IMR-90 (cell line): ENCODE results near the gene CYREN. TPM values are rescaled to one million over a fixed set of nuclear protein-coding genes. Genes with fewer than 3 reads are reported as not detected.

Experiments
- ATAC-seq: fragments of 200-7000 bp; cut with Tn5 transposase; 2 replicates; pipeline ENCODE4 v1.9.1; 2020; ENCODE audit warnings: low read depth, mild to moderate bottlenecking, moderate library complexity
- BruUV-seq: library from RNA; stranded (reverse); fragments of 400-500 nt; replicated peaks from 2 replicates; lab custom pipeline; 2021; lab: Mats Ljungman, UMichigan
- CTCF ChIA-PET: fragments of 300-600 bp; formaldehyde crosslinking; extraction: SDS; loops from one replicate; lab custom pipeline; 2021; ENCODE audit warnings: antibody characterized with exemption; lab: Yijun Ruan, JAX
- POLR2A ChIA-PET: fragments of 300-600 bp; sonication (Branson Sonifier 250); formaldehyde crosslinking; loops from one replicate; lab custom pipeline; 2022; ENCODE audit warnings: antibody characterized with exemption; ENCODE audit not compliant: unreplicated experiment; lab: Charles Lee
- DNase-seq: peaks from one replicate; pipeline ENCODE4 v3.0.0; 2013
- H2AFZ ChIP-seq: replicated peaks from 2 replicates; pipeline ENCODE3; 2013; ENCODE audit warnings: low read length, mild to moderate bottlenecking; ENCODE audit not compliant: poor library complexity
- H2AK5ac ChIP-seq: 2 replicates; pipeline ENCODE4 v1.6.1; 2013; ENCODE audit warnings: low read depth, low read length, inconsistent platforms
- H2AK9ac ChIP-seq: replicated peaks from 2 replicates; pipeline ENCODE3; 2013; ENCODE audit warnings: mild to moderate bottlenecking, low read depth, low read length, moderate library complexity; ENCODE audit not compliant: poor library complexity
- H2BK120ac ChIP-seq: 2 replicates; pipeline ENCODE4 v1.6.1; 2013; ENCODE audit warnings: low read depth, low read length, inconsistent platforms
- H2BK15ac ChIP-seq: 3 replicates; pipeline ENCODE4 v1.6.1; 2013; ENCODE audit warnings: low read depth, low read length, inconsistent platforms
- H2BK20ac ChIP-seq: 2 replicates; pipeline ENCODE4 v1.6.1; 2013; ENCODE audit warnings: low read depth, mild to moderate bottlenecking, inconsistent platforms, low read length, moderate library complexity
- H2BK5ac ChIP-seq: 2 replicates; pipeline ENCODE4 v1.6.1; 2013; ENCODE audit warnings: mild to moderate bottlenecking, low read depth, low read length, inconsistent platforms; ENCODE audit not compliant: poor library complexity, severe bottlenecking
- H3K14ac ChIP-seq: replicated peaks from 2 replicates; pipeline ENCODE4 v1.6.1; 2013; ENCODE audit warnings: low read depth, low read length, inconsistent platforms
- H3K18ac ChIP-seq: 2 replicates; pipeline ENCODE4 v1.6.1; 2013; ENCODE audit warnings: low read depth, low read length, control low read depth
- H3K23ac ChIP-seq: 2 replicates; pipeline ENCODE4 v1.6.1; 2013; ENCODE audit warnings: low read depth, low read length, inconsistent platforms
- H3K27ac ChIP-seq: 2 replicates; pipeline ENCODE4 v1.5.1; 2013; ENCODE audit warnings: mild to moderate bottlenecking, control low read depth, low read length; ENCODE audit not compliant: insufficient read depth
- H3K27me3 ChIP-seq: 2 replicates; pipeline ENCODE4 v1.6.1; 2013; ENCODE audit warnings: low read length; ENCODE audit not compliant: control insufficient read depth, insufficient read depth
- H3K36me3 ChIP-seq: 2 replicates; pipeline ENCODE4 v1.6.1; 2013; ENCODE audit warnings: low read length, mixed read lengths; ENCODE audit not compliant: control insufficient read depth, insufficient read depth
- H3K4ac ChIP-seq: 2 replicates; pipeline ENCODE4 v1.6.1; 2013; ENCODE audit warnings: low read depth, low read length, inconsistent platforms
- H3K4me1 ChIP-seq: 2 replicates; pipeline ENCODE4 v1.6.1; 2013; ENCODE audit warnings: low read length, mixed read lengths; ENCODE audit not compliant: control insufficient read depth, insufficient read depth
- H3K4me2 ChIP-seq: 2 replicates; pipeline ENCODE4 v1.6.1; 2013; ENCODE audit warnings: low read depth, mild to moderate bottlenecking, control low read depth, low read length, moderate library complexity
- H3K4me3 ChIP-seq: 2 replicates; pipeline ENCODE4 v1.5.1; 2013; ENCODE audit warnings: low read depth, mild to moderate bottlenecking, control low read depth, low read length, moderate library complexity; ENCODE audit not compliant: insufficient read depth
- H3K56ac ChIP-seq: 2 replicates; pipeline ENCODE4 v1.6.1; 2013; ENCODE audit warnings: low read length, inconsistent platforms; ENCODE audit not compliant: insufficient read depth; ENCODE audit errors: extremely low read depth
- H3K79me1 ChIP-seq, 2 experiments: 2 replicates each; pipeline ENCODE4 v1.6.1; 2013; ENCODE audit warnings: low read length in 2 of 2, inconsistent platforms in 1 of 2, low read depth in 1 of 2
- H3K9ac ChIP-seq: 2 replicates; pipeline ENCODE4 v1.6.1; 2013; ENCODE audit warnings: low read depth, low read length, control low read depth
- H3K9me1 ChIP-seq: 2 replicates; pipeline ENCODE4 v1.6.1; 2013; ENCODE audit warnings: low read length, inconsistent platforms; ENCODE audit not compliant: insufficient read depth
- H3K9me3 ChIP-seq: 2 replicates; pipeline ENCODE4 v1.6.1; 2013; ENCODE audit warnings: low read length; ENCODE audit not compliant: control insufficient read depth, insufficient read depth
- H4K20me1 ChIP-seq: 2 replicates; pipeline ENCODE4 v1.6.1; 2013; ENCODE audit warnings: low read length, inconsistent platforms; ENCODE audit not compliant: insufficient read depth
- H4K5ac ChIP-seq: 2 replicates; pipeline ENCODE4 v1.6.1; 2013; ENCODE audit warnings: mild to moderate bottlenecking, low read depth, low read length, control low read depth
- H4K8ac ChIP-seq, 2 experiments: 2 replicates each; pipeline ENCODE4 v1.6.1; 2013; ENCODE audit warnings: low read depth in 2 of 2, low read length in 2 of 2, control low read depth in 1 of 2, inconsistent platforms in 1 of 2
- H4K91ac ChIP-seq: 2 replicates; pipeline ENCODE4 v1.6.1; 2013; ENCODE audit warnings: low read depth, low read length, inconsistent platforms; ENCODE audit not compliant: insufficient read depth
- BHLHE40 ChIP-seq: fragments of 150-350 bp; IDR thresholded peaks from 2 replicates; pipeline ENCODE4 v1.6.1; 2016; ENCODE audit warnings: mild to moderate bottlenecking, low read depth, low read length
- CEBPB ChIP-seq: IDR thresholded peaks from 2 replicates; pipeline ENCODE4 v1.6.1; 2012; ENCODE audit warnings: low read depth, low read length, improper control_type of control experiment
- FOS ChIP-seq: fragments of 150-350 bp; IDR thresholded peaks from 2 replicates; pipeline ENCODE4 v1.6.1; 2016; ENCODE audit warnings: low read depth, low read length
- MAZ ChIP-seq: IDR thresholded peaks from 2 replicates; pipeline ENCODE4 v1.6.1; 2012; ENCODE audit warnings: low read depth, mild to moderate bottlenecking, low read length, improper control_type of control experiment, moderate library complexity, borderline replicate concordance
- MXI1 ChIP-seq: IDR thresholded peaks from 2 replicates; pipeline ENCODE4 v1.6.1; 2012; ENCODE audit warnings: low read depth, mild to moderate bottlenecking, low read length, moderate library complexity, borderline replicate concordance
- NFE2L2 ChIP-seq: fragments of 150-350 bp; IDR thresholded peaks from 2 replicates; pipeline ENCODE4 v1.6.1; 2016; ENCODE audit warnings: low read depth, mild to moderate bottlenecking, low read length
- RAD21 ChIP-seq: IDR thresholded peaks from 2 replicates; pipeline ENCODE4 v1.6.1; 2012; ENCODE audit warnings: low read length, improper control_type of control experiment
- RCOR1 ChIP-seq: IDR thresholded peaks from 2 replicates; pipeline ENCODE4 v1.6.1; 2012; ENCODE audit warnings: mild to moderate bottlenecking, low read length, improper control_type of control experiment; ENCODE audit not compliant: insufficient replicate concordance
- RFX5 ChIP-seq: IDR thresholded peaks from 2 replicates; pipeline ENCODE4 v1.8.0; 2012; ENCODE audit warnings: low read depth, mild to moderate bottlenecking, low read length, moderate library complexity
- SMC3 ChIP-seq: fragments of 150-350 bp; IDR thresholded peaks from 2 replicates; pipeline ENCODE4 v1.6.1; 2016; ENCODE audit warnings: low read depth, mild to moderate bottlenecking, antibody characterized with exemption, low read length, moderate library complexity
- WGBS, 2 experiments: methylation state at CpG; one replicate each; pipeline versions ENCODE4 v1.1.5 to v1.1.7; 2013; ENCODE audit warnings: missing lambda C conversion rate in 2 of 2; ENCODE audit not compliant: insufficient read length in 1 of 2; ENCODE audit errors: extremely low coverage in 2 of 2; 5-methylcytosine and 5-hydroxymethylcytosine counted together
- dilution Hi-C: fragments of 300-500 bp; cut with HindIII; formaldehyde crosslinking; loops from one replicate; pipeline ENCODE4 v1.14.3; 2018; ENCODE audit warnings: low sequenced_read_pairs; ENCODE audit not compliant: unreplicated experiment
- in situ Hi-C: fragments of 300-500 bp; cut with MboI; formaldehyde crosslinking; loops from 3 replicates; pipeline ENCODE4 v1.14.3; 2019; ENCODE audit warnings: low sequenced_read_pairs, inconsistent platforms, mixed read lengths
- intact Hi-C: fragments of 100-400 bp; cut with micrococcal nuclease; formaldehyde crosslinking; loops from 2 replicates; pipeline ENCODE4 v1.10.0; 2022
- polyA plus RNA-seq, 3 experiments: library from polyadenylated mRNA; depleted of rRNA; stranded (reverse); fragments of >200 nt; gene quantifications; 2 replicates each; pipeline ENCODE4 v1.2.3, GENCODE V29; 2012; ENCODE audit warnings: low replicate concordance in 1 of 3
- total RNA-seq: library from RNA; depleted of rRNA; stranded (reverse); fragments of >200 nt; gene quantifications from 2 replicates; pipeline ENCODE4 v1.2.3, GENCODE V29; 2012
- TF ChIP-seq, protein P1 (sequence below): fragments of 150-350 bp; IDR thresholded peaks from 2 replicates; pipeline ENCODE4 v1.6.1; 2016; ENCODE audit warnings: low read depth, mild to moderate bottlenecking, low read length, moderate library complexity, borderline replicate concordance
- TF ChIP-seq, protein P2 (sequence below): fragments of 150-350 bp; IDR thresholded peaks from 2 replicates; pipeline ENCODE4 v1.6.1; 2017; ENCODE audit warnings: mild to moderate bottlenecking, antibody characterized with exemption, low read length, low read depth

Gene CYREN
- total and polyA plus RNA-seq, 2 of the 4 experiments (the other 2 are of a cell fraction) = 26.5 to 29.2 TPM

GRCh38 chr7:135164357-135165061, 6.0 kb downstream of the CYREN start (continued):
- TF ChIP-seq, protein P1, sequence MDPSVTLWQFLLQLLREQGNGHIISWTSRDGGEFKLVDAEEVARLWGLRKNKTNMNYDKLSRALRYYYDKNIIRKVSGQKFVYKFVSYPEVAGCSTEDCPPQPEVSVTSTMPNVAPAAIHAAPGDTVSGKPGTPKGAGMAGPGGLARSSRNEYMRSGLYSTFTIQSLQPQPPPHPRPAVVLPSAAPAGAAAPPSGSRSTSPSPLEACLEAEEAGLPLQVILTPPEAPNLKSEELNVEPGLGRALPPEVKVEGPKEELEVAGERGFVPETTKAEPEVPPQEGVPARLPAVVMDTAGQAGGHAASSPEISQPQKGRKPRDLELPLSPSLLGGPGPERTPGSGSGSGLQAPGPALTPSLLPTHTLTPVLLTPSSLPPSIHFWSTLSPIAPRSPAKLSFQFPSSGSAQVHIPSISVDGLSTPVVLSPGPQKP = no peak

DNA sequence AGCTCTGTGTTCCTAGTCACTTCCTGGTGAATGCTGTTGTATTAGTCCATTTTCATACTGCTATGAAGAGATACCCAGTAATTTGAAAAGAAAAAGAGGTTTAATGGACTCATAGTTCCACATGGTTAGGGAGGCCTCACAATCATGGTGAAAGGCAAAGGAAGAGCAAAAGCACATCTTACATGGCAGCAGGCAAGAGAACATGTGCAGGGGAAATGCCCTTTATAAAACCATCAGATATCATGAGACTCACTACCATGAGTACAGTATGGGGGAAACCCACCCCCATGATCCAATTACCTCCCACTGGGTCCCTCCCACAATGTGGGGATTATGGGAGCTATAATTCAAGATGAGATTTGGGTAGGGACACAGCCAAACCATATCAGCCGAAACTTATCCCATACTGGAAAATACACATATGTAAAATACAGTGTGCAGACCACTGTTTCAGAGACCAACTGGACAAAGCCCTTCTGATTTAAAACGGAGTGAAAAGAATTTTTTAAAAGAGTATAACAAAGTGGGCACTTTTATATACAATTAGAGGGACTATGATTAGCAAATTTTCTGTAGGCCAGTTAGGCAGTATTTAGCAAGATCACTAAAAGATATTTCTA, 8.0 kb downstream of the CYREN start:
- BruUV-seq = no TSS peak
- dilution Hi-C loops (no loop called here), in situ Hi-C loops (loop anchor here (10.0 kb wide), 2 partner anchors 178 to 478 kb away; partner anchors contain the start of gene AGBL3)
- TF ChIP-seq FOS (no peak), RAD21 (no peak), BHLHE40 (no peak), RFX5 (no peak), SMC3 (no peak), RCOR1 (no peak), MXI1 (no peak), NFE2L2 (no peak), MAZ (no peak), CEBPB (no peak)
- TF ChIP-seq, protein P2, sequence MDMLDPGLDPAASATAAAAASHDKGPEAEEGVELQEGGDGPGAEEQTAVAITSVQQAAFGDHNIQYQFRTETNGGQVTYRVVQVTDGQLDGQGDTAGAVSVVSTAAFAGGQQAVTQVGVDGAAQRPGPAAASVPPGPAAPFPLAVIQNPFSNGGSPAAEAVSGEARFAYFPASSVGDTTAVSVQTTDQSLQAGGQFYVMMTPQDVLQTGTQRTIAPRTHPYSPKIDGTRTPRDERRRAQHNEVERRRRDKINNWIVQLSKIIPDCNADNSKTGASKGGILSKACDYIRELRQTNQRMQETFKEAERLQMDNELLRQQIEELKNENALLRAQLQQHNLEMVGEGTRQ = no peak
- TF ChIP-seq, protein P1 = no peak

More for the DNA sequence above, 8.0 kb downstream of the CYREN start:
- H3K4ac ChIP-seq = no peak overlapping the region
- ChIA-PET CTCF (interaction anchor here (1.0 kb wide), 1 partner anchor 8 kb away, joined by 3 read pairs; the partner anchor contains the start of gene CYREN), POLR2A (no interaction called here)
- H3K18ac ChIP-seq = no peak overlapping the region
- no peak overlapping the region for H2BK15ac ChIP-seq
- no peak overlapping the region for H3K56ac ChIP-seq
- no peak overlapping the region for H2BK20ac ChIP-seq
- H3K36me3 ChIP-seq = peaks cover 31% of the 10 kb centered on the region
- no peak overlapping the region for H3K4me2 ChIP-seq
- intact Hi-C loops = no loop called here
- no peaks in the 10 kb centered on the region for H3K9me3 ChIP-seq
- 0 out of 2 replicates have a peak, but pooled peaks cover 4% of the 10 kb centered on the region for H4K20me1 ChIP-seq
- H3K9me1 ChIP-seq = peaks cover 8% of the 10 kb centered on the region
- H4K8ac ChIP-seq = no peak overlapping the region
- no peak overlapping the region for H2AK5ac ChIP-seq
- no peak overlapping the region for H3K14ac ChIP-seq
- no peak overlapping the region for H2AFZ ChIP-seq
- H3K4me1 ChIP-seq = peaks cover 16% of the 10 kb centered on the region
- H4K91ac ChIP-seq = no peak overlapping the region
- H3K23ac ChIP-seq = no peak overlapping the region
- no peak for ATAC-seq
- H2BK5ac ChIP-seq = no peak overlapping the region
- H3K9ac ChIP-seq = no peak overlapping the region
- no peak overlapping the region for H2AK9ac ChIP-seq
- no peak overlapping the region for H4K5ac ChIP-seq
- peaks cover 4 to 48% of the 10 kb centered on the region in 2 experiments for H3K79me1 ChIP-seq
- H3K4me3 ChIP-seq = no peak overlapping the region
- H2BK120ac ChIP-seq = no peak overlapping the region
- no peak overlapping the region for H3K27ac ChIP-seq
- DNase-seq = no peak
- WGBS, 2 experiments = no CpG with 5 or more reads among the region's 2 CpGs
- no peaks in the 10 kb centered on the region for H3K27me3 ChIP-seq
